GM23248 (cell line): ENCODE data around the gene WBP1.

Source experiments
- EZH2 ChIP-seq: fragments of 200-600 bp; sonication (generic); IDR thresholded peaks from 2 replicates; pipeline ENCODE4 v1.6.1; 2018; ENCODE audit warnings: antibody characterized with exemption, mild to moderate bottlenecking; ENCODE audit not compliant: insufficient read depth, poor library complexity, severe bottlenecking
- EZH2phosphoT487 ChIP-seq: fragments of 200-600 bp; sonication (generic); IDR thresholded peaks from 2 replicates; pipeline ENCODE4 v1.6.1; 2018; ENCODE audit warnings: antibody characterized with exemption, moderate library complexity, mild to moderate bottlenecking, low read depth; ENCODE audit not compliant: insufficient read depth

- TF ChIP-seq EZH2 (no peak), EZH2phosphoT487 (no peak)
These were observed 9.5 kb upstream of the WBP1 start for GRCh38 chr2:74448771-74449170.
